Brain microvascular endothelial cell (primary cell): ENCODE measurements around the gene PDGFD.
A peak's percentile ranks its signal among the peaks of the same experiment; 100 is the strongest.

Experiments used
- DNase-seq: peaks from one replicate; pipeline ENCODE4 v3.0.0-alpha.2; 2020
- H3K27ac ChIP-seq: fragments of 250-450 bp; sonication (Bioruptor Pico); 2 replicates; pipeline ENCODE4 v1.5.1; 2020; ENCODE audit warnings: mild to moderate bottlenecking, moderate library complexity
- H3K27me3 ChIP-seq: fragments of 250-450 bp; sonication (Bioruptor Pico); replicated peaks from 2 replicates; pipeline ENCODE4 v1.5.1; 2020; ENCODE audit warnings: mild to moderate bottlenecking
- H3K36me3 ChIP-seq: fragments of 250-450 bp; sonication (Bioruptor Pico); replicated peaks from 2 replicates; pipeline ENCODE4 v1.5.1; 2020; ENCODE audit warnings: mild to moderate bottlenecking
- H3K4me3 ChIP-seq: 2 replicates; pipeline ENCODE4 v1.5.1; 2011; ENCODE audit warnings: low read depth, mild to moderate bottlenecking, control low read depth, low read length, moderate library complexity
- in situ Hi-C: cut with HindIII; loops from 2 replicates; pipeline ENCODE4 v1.10.0; 2017; ENCODE audit warnings: low sequenced_read_pairs, low pct_ligation_motif_present
- TF ChIP-seq, protein P1 (sequence below): IDR thresholded peaks from 2 replicates; pipeline ENCODE4 v1.5.1; 2011; ENCODE audit warnings: low read depth, mild to moderate bottlenecking, moderate library complexity, low read length, control low read depth, inconsistent platforms; ENCODE audit errors: missing control alignments

Gene PDGFD

DNA sequence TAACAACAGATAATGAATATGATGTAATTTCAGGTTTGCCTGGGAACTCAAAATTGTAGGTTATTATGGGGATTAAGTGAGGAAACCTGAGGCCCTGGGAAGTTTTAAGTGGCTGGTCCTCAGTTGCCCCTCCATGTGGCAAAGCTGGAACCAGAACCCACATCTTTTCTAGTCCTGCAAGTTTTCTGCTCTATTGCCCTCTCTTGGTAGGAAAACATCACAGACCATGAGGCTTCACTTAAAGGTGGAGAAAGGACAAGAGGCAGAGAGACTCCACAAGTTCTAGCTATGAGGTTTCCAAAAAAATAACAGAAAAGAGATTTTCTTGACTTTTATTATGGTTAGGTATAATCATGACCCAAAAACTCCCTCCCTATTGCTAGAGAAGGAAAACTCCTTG lies 243.0 kb downstream of the PDGFD start:
- no peaks in the 10 kb centered on the region for H3K27me3 ChIP-seq

DNA sequence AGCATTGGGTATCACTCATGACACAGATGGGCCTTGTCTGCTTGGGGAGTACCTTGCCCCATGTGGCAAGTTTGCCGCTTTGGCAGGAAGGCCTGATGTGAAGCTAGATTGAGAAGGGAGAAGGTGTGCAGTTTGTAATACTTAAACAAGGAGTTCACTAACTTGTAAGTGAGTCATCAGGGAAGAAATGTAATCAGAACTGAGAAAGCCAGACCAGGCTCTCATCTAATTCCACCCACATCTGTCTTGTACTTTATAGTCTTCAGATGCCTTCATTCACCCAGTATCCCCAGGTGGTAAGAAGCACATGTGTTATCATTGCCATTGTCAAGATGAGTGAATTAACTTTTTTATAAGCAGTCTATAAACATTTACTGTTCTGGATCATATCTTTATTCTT lies 243.5 kb downstream of the PDGFD start:
- Histone ChIP-seq H3K4me3 (no peak overlapping the region), H3K27me3 (no peaks in the 10 kb centered on the region), H3K36me3 (no peaks in the 10 kb centered on the region), H3K27ac (no peak overlapping the region)
- TF ChIP-seq, protein P1, sequence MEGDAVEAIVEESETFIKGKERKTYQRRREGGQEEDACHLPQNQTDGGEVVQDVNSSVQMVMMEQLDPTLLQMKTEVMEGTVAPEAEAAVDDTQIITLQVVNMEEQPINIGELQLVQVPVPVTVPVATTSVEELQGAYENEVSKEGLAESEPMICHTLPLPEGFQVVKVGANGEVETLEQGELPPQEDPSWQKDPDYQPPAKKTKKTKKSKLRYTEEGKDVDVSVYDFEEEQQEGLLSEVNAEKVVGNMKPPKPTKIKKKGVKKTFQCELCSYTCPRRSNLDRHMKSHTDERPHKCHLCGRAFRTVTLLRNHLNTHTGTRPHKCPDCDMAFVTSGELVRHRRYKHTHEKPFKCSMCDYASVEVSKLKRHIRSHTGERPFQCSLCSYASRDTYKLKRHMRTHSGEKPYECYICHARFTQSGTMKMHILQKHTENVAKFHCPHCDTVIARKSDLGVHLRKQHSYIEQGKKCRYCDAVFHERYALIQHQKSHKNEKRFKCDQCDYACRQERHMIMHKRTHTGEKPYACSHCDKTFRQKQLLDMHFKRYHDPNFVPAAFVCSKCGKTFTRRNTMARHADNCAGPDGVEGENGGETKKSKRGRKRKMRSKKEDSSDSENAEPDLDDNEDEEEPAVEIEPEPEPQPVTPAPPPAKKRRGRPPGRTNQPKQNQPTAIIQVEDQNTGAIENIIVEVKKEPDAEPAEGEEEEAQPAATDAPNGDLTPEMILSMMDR: no peak
- in situ Hi-C loops: no loop called here
- DNase-seq: no peak

More for the DNA sequence above, 243.0 kb downstream of the PDGFD start:
- Histone ChIP-seq H3K27ac (no peak overlapping the region), H3K36me3 (no peaks in the 10 kb centered on the region), H3K4me3 (no peak overlapping the region)
- in situ Hi-C loops: no loop called here
- TF ChIP-seq, protein P1: peak; percentile 21
- no peak for DNase-seq

DNA sequence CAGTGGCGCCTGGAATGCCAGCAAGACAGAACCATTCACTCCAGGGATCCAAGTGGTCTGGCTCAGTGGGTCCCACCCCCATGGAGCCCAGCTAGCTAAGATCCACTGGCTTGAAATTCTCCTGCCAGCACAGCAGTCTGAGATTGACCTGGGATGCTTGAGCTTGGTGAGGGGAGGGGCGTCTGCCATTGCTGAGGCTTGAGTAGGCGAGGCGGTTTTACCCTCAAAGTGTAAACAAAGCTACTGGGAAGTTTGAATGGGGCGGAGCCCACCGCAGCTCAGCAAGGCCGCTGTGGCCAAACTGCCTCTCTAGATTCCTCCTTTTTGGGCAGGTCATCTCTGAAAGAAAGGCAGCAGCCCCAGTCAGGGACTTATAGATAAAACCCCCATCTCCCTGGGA lies 253.2 kb downstream of the PDGFD start:
- Histone ChIP-seq H3K27ac (no peak overlapping the region), H3K36me3 (no peaks in the 10 kb centered on the region), H3K27me3 (no peaks in the 10 kb centered on the region), H3K4me3 (no peak overlapping the region)
- no peak for DNase-seq
- TF ChIP-seq, protein P1: no peak
- in situ Hi-C loops: no loop called here

DNA sequence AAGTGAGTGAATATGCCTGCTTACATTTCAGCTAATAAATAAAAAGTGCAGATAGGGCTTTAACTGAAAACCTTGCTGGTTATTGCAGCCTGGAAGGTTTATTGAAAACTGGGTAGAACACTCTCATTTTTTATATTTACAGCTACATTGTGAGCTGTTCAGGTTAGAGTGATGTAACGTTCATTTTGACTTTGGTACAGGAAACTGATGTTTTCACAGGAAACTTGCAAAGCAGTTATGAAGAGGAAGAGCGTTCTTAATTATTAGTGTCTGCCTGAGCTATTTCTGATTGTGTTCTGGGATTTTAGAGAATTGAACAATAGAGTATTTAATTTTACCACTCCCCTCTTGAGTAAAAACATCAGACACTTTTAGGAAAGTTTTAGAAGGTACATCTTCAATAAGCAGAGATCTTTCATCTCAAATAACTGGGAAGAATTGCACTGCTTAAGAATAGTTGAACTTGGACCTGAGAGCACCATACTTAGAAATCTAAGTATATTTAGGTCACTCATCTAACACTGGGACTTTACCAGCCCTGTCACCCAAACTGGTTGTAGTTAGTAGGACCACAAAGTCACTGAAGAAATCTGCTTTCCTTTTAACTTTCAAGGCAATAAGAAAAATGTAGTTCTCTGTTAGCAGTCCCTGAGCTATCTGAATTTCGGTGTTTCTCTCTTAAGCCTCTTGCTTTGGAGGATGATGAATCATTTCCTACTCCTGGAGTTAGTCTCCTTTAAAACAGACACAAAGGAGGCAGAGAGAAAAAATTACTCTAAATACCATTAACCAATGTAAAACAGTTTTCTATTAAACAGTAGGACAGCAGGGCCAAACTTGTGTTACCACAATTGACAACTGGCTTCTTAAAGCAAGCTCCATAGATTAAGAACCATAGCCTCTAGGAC lies 256.1 kb downstream of the PDGFD start:
- in situ Hi-C loops: no loop called here
- H3K27me3 ChIP-seq: no peaks in the 10 kb centered on the region
- H3K36me3 ChIP-seq: no peaks in the 10 kb centered on the region
- DNase-seq: peak; percentile 34
- no peak overlapping the region for H3K4me3 ChIP-seq
- TF ChIP-seq, protein P1: no peak
- H3K27ac ChIP-seq: peak overlapping the region; percentile 34

DNA sequence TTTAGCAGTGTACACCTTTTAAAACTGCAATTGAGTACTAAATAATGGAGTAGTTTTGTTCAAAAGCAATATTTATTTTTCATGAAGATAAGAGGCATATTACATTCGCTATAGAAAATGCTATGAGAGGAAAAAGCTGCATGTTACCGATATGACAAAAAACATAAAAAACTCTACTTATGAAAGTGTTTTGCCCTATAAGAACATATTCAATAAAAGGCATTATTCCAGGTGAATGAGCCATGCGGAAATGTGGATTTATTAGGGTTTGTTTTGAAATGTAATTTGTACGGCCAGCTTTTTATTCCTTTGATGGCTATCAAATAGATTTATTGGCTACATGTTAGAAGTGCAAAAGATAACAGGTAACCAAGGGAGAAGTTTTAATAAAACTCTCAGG lies 256.8 kb downstream of the PDGFD start:
- no peak overlapping the region for H3K4me3 ChIP-seq
- in situ Hi-C loops: no loop called here
- no peaks in the 10 kb centered on the region for H3K36me3 ChIP-seq
- no peak overlapping the region for H3K27ac ChIP-seq
- TF ChIP-seq, protein P1: no peak
- no peak for DNase-seq
- no peaks in the 10 kb centered on the region for H3K27me3 ChIP-seq

DNA sequence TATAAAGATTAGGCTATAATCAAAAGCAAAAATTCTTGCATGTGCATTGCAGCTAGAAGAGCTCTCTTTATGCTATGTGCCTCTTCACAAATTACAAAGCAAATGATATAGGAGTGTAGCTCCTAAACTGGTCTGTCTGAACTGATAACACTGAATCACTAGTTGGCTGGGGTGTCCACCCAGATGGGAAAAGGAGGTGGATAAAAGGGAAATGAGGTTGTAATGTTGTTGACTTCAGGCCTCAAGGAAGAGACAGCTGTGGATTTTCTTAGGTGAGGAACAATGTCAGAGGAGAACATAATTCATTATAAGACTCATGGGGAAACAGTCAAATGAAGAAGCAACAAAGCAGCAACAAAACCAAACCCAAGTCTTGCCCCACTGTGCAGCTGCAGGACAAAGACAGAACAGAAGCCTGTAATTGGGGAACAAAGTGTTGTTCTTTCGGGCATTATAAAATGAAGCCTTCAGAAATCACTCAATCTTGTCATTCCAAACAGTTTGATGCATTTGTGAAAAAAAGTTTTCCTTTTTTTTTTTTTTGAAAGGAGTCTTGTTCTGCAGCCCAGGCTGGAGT lies 257.6 kb downstream of the PDGFD start:
- H3K27ac ChIP-seq: no peak overlapping the region
- H3K36me3 ChIP-seq: no peaks in the 10 kb centered on the region
- no peak for DNase-seq
- no peak overlapping the region for H3K4me3 ChIP-seq
- TF ChIP-seq, protein P1: no peak
- H3K27me3 ChIP-seq: no peaks in the 10 kb centered on the region
- in situ Hi-C loops: no loop called here
